ENCODE results near the gene ISYNA1. TPM values are rescaled to one million over a fixed set of nuclear protein-coding genes. Genes with fewer than 3 reads are reported as not detected.

The ISYNA1 gene
- total and polyA plus RNA-seq, 4 donors: 4.7 to 41.9 (median 10.1) TPM

DNA sequence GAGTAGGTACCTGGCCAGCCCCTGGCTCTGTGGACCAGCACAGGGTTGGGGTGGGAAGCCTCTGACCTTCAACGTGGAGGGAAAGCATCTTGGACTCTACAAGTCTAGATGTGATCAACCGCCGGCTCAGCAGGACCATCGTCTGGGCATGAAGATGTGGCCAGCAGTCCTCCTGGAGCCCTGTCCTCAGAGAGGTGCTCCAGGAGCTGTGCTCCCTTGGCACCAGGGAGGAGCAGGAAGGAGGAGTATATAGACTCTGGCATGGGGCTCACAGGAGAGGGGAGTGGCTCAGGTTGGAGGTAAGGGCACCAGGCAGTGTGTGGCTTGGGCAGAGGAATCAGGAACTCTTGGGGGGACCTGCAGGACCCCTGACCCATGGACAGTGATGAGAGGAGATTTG lies 18.3 kb upstream of the ISYNA1 start (continued):
- TF ChIP-seq HNF4G (IDR thresholded peaks at IDR 0.05): no peak
- TF ChIP-seq YY1 (IDR thresholded peaks at IDR 0.05): no peak
- TF ChIP-seq, protein P1, sequence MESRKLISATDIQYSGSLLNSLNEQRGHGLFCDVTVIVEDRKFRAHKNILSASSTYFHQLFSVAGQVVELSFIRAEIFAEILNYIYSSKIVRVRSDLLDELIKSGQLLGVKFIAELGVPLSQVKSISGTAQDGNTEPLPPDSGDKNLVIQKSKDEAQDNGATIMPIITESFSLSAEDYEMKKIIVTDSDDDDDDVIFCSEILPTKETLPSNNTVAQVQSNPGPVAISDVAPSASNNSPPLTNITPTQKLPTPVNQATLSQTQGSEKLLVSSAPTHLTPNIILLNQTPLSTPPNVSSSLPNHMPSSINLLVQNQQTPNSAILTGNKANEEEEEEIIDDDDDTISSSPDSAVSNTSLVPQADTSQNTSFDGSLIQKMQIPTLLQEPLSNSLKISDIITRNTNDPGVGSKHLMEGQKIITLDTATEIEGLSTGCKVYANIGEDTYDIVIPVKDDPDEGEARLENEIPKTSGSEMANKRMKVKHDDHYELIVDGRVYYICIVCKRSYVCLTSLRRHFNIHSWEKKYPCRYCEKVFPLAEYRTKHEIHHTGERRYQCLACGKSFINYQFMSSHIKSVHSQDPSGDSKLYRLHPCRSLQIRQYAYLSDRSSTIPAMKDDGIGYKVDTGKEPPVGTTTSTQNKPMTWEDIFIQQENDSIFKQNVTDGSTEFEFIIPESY (IDR thresholded peaks at IDR 0.05): no peak
- no peak for TF ChIP-seq EGR1 (IDR thresholded peaks at IDR 0.05; ENCODE audit: low read depth in 2 of 2)
- TF ChIP-seq NR2F2 (IDR thresholded peaks at IDR 0.05): no peak
- TF ChIP-seq GABPA (IDR thresholded peaks at IDR 0.05 in 1 of 2, conservative IDR thresholded peaks at IDR 0.05 in 1 of 2): no peak
- TF ChIP-seq SP1 (IDR thresholded peaks at IDR 0.05): no peak
- no peak for TF ChIP-seq FOXA1 (IDR thresholded peaks at IDR 0.05)

- TF ChIP-seq FOXA1 (IDR thresholded peaks at IDR 0.05) (no peak), HNF4G (IDR thresholded peaks at IDR 0.05) (no peak), FOXA2 (IDR thresholded peaks at IDR 0.05) (no peak), EGR1 (IDR thresholded peaks at IDR 0.05; ENCODE audit: low read depth in 2 of 2) (no peak), RXRA (IDR thresholded peaks at IDR 0.05) (no peak), YY1 (IDR thresholded peaks at IDR 0.05) (no peak), NR2F2 (IDR thresholded peaks at IDR 0.05) (no peak), TAF1 (conservative IDR thresholded peaks at IDR 0.05) (no peak), JUND (IDR thresholded peaks at IDR 0.05) (no peak), GABPA (IDR thresholded peaks at IDR 0.05 in 1 of 2, conservative IDR thresholded peaks at IDR 0.05 in 1 of 2) (no peak), SP1 (IDR thresholded peaks at IDR 0.05) (no peak), ATF3 (IDR thresholded peaks at IDR 0.05) (no peak)
- TF ChIP-seq, protein P1 (IDR thresholded peaks at IDR 0.05): no peak
- TF ChIP-seq, protein P2, sequence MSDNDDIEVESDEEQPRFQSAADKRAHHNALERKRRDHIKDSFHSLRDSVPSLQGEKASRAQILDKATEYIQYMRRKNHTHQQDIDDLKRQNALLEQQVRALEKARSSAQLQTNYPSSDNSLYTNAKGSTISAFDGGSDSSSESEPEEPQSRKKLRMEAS (IDR thresholded peaks at IDR 0.05): no peak
- TF ChIP-seq, protein P3, sequence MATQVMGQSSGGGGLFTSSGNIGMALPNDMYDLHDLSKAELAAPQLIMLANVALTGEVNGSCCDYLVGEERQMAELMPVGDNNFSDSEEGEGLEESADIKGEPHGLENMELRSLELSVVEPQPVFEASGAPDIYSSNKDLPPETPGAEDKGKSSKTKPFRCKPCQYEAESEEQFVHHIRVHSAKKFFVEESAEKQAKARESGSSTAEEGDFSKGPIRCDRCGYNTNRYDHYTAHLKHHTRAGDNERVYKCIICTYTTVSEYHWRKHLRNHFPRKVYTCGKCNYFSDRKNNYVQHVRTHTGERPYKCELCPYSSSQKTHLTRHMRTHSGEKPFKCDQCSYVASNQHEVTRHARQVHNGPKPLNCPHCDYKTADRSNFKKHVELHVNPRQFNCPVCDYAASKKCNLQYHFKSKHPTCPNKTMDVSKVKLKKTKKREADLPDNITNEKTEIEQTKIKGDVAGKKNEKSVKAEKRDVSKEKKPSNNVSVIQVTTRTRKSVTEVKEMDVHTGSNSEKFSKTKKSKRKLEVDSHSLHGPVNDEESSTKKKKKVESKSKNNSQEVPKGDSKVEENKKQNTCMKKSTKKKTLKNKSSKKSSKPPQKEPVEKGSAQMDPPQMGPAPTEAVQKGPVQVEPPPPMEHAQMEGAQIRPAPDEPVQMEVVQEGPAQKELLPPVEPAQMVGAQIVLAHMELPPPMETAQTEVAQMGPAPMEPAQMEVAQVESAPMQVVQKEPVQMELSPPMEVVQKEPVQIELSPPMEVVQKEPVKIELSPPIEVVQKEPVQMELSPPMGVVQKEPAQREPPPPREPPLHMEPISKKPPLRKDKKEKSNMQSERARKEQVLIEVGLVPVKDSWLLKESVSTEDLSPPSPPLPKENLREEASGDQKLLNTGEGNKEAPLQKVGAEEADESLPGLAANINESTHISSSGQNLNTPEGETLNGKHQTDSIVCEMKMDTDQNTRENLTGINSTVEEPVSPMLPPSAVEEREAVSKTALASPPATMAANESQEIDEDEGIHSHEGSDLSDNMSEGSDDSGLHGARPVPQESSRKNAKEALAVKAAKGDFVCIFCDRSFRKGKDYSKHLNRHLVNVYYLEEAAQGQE (IDR thresholded peaks at IDR 0.05): no peak
- no peak for DNase-seq (ENCODE audit: low spot score)
- Histone ChIP-seq H3K4me1 (ENCODE audit: control insufficient read depth in 4 of 4, insufficient read depth in 4 of 4, low read length in 3 of 4) (peaks cover 0 to 3% (median 1%) of the 10 kb centered on the region in 4 donors), H3K9ac (ENCODE audit: low read depth in 1 of 2, low read length in 2 of 2) (no peak overlapping the region), H3K27ac (ENCODE audit: low read depth in 1 of 2, low read length in 2 of 2) (no peak overlapping the region), H3K4me3 (ENCODE audit: low read depth in 1 of 3, low read length in 3 of 3) (no peak overlapping the region), H3K36me3 (ENCODE audit: control insufficient read depth in 4 of 4, insufficient read depth in 3 of 4, low read depth in 1 of 4, low read length in 3 of 4) (peaks cover 9 to 48% (median 17%) of the 10 kb centered on the region in 4 donors), H3K27me3 (ENCODE audit: control insufficient read depth in 4 of 4, insufficient read depth in 4 of 4, low read length in 3 of 4) (no peaks in the 10 kb centered on the region), H3K9me3 (ENCODE audit: control insufficient read depth in 4 of 4, low read length in 3 of 4) (no peaks in the 10 kb centered on the region)
- WGBS: 79% methylated on average over 10 of the region's 10 CpGs
Observed at GRCh38 chr19:18453269-18454024, 15.5 kb upstream of the ISYNA1 start.

All from liver (tissue), 9 donors.